GM12878 (cell line): ENCODE measurements around the gene TMEM63B. TPM values are rescaled to one million over a fixed set of nuclear protein-coding genes. Genes with fewer than 3 reads are reported as not detected.

Source experiments
- ATAC-seq: fragments of 200-7000 bp; cut with Tn5 transposase; 3 replicates; pipeline ENCODE4 v1.9.1; 2020; ENCODE audit warnings: mild to moderate bottlenecking, moderate library complexity
- BruUV-seq: library from RNA; stranded (reverse); fragments of 400-500 nt; replicated peaks from 2 replicates; lab custom pipeline; 2021; lab: Mats Ljungman, UMichigan
- CTCF ChIA-PET: fragments of 300-600 bp; sonication (Branson Sonifier 250); formaldehyde crosslinking; extraction: SDS; loops from one replicate; lab custom pipeline; 2021; ENCODE audit warnings: inconsistent platforms; lab: Yijun Ruan, JAX
- POLR2A ChIA-PET: fragments of 350-600 bp; formaldehyde crosslinking; extraction: SDS; loops from one replicate; lab custom pipeline; 2021; ENCODE audit warnings: inconsistent platforms; lab: Charles Lee
- RAD21 ChIA-PET: fragments of 300-600 bp; sonication (Branson Sonifier 250); formaldehyde crosslinking; loops from one replicate; lab custom pipeline; 2023; ENCODE audit warnings: antibody characterized with exemption; ENCODE audit not compliant: unreplicated experiment; lab: Charles Lee
- SMC1A ChIA-PET: fragments of 300-600 bp; sonication (Branson Sonifier 250); formaldehyde crosslinking; loops from one replicate; lab custom pipeline; 2023; ENCODE audit not compliant: unreplicated experiment, uncharacterized antibody; lab: Charles Lee
- DNase-seq: peaks from one replicate; pipeline ENCODE4 v3.0.0-alpha.2; 2011; ENCODE audit warnings: low read depth, low spot score
- FAIRE-seq: peaks from 3 replicates; lab custom pipeline; 2011; peaks lifted over from hg19 to GRCh38; lab: Jason Lieb, UNC
- H2AFZ ChIP-seq: 2 replicates; pipeline ENCODE4 v1.6.0; 2011; ENCODE audit warnings: low read depth, low read length, control low read depth; ENCODE audit not compliant: control insufficient read depth
- H3K27ac ChIP-seq: 2 replicates; pipeline ENCODE4 v1.5.1; 2011; ENCODE audit warnings: control low read depth; ENCODE audit not compliant: control insufficient read depth, insufficient read depth
- H3K27me3 ChIP-seq, 2 experiments: replicated peaks in 1 of 2; 2 replicates each; pipeline versions ENCODE4 v1.6.0 to v1.6.1; 2011; ENCODE audit warnings: low read length in 1 of 2; ENCODE audit not compliant: control insufficient read depth in 2 of 2, insufficient read depth in 2 of 2
- H3K36me3 ChIP-seq, 2 experiments: 2 replicates each; pipeline ENCODE4 v1.5.1; 2011; ENCODE audit warnings: low read length in 1 of 2; ENCODE audit not compliant: control insufficient read depth in 2 of 2, insufficient read depth in 2 of 2
- H3K4me1 ChIP-seq: 2 replicates; pipeline ENCODE4 v1.6.1; 2011; ENCODE audit warnings: mild to moderate bottlenecking, low read length, moderate library complexity, mixed read lengths; ENCODE audit not compliant: control insufficient read depth, insufficient read depth
- H3K4me2 ChIP-seq: 2 replicates; pipeline ENCODE4 v1.6.0; 2011; ENCODE audit warnings: control low read depth; ENCODE audit not compliant: control insufficient read depth, insufficient read depth
- H3K4me3 ChIP-seq: fragments of 200-600 bp; sonication (generic); 2 replicates; pipeline ENCODE4 v1.5.1; 2016
- H3K79me2 ChIP-seq: 2 replicates; pipeline ENCODE4 v1.6.0; 2011; ENCODE audit warnings: low read length; ENCODE audit not compliant: control insufficient read depth, insufficient read depth
- H3K9ac ChIP-seq: 2 replicates; pipeline ENCODE4 v1.8.0; 2011; ENCODE audit warnings: low read length, control low read depth, mixed read lengths; ENCODE audit not compliant: control insufficient read depth, insufficient read depth
- H3K9me3 ChIP-seq: replicated peaks from 3 replicates; pipeline ENCODE4 v1.5.1; 2011; ENCODE audit warnings: mild to moderate bottlenecking, low read length; ENCODE audit not compliant: control insufficient read depth, insufficient read depth
- H4K20me1 ChIP-seq: 2 replicates; pipeline ENCODE4 v1.6.0; 2011; ENCODE audit not compliant: control insufficient read depth, insufficient read depth
- BHLHE40 ChIP-seq, 2 experiments: fragments of 450-650 bp in 1 of 2; IDR thresholded peaks; 2 replicates each; pipeline ENCODE4 v1.6.1; 2011 to 2017; ENCODE audit warnings: low read depth in 2 of 2, borderline replicate concordance in 1 of 2, improper control_type of control experiment in 1 of 2, low read length in 1 of 2, mild to moderate bottlenecking in 1 of 2
- CBX5 ChIP-seq: sonication (generic); IDR thresholded peaks from 2 replicates; pipeline ENCODE4 v1.6.1; 2016; ENCODE audit warnings: low read depth, moderate library complexity, mild to moderate bottlenecking, inconsistent platforms
- CTCF ChIP-seq, 3 experiments: IDR thresholded peaks in 2 of 3; conservative IDR thresholded peaks in 1 of 3; 2 replicates each; pipeline ENCODE4 v1.5.1; 2011; ENCODE audit warnings: low read depth in 3 of 3, low read length in 3 of 3, mild to moderate bottlenecking in 3 of 3, control low read depth in 2 of 3, moderate library complexity in 2 of 3, inconsistent platforms in 1 of 3, mixed read lengths in 1 of 3; ENCODE audit not compliant: control insufficient read depth in 2 of 3, insufficient read depth in 1 of 3; ENCODE audit errors: extremely low read depth in 1 of 3
- POLR2AphosphoS2 ChIP-seq: IDR thresholded peaks from 2 replicates; pipeline ENCODE4 v1.6.1; 2011; ENCODE audit warnings: low read depth, mild to moderate bottlenecking, low read length, improper control_type of control experiment, moderate library complexity
- SPI1 ChIP-seq: IDR thresholded peaks from 2 replicates; pipeline ENCODE4 v1.6.1; 2011; ENCODE audit warnings: low read depth, mild to moderate bottlenecking, low read length, moderate library complexity, borderline replicate concordance; ENCODE audit not compliant: insufficient read depth
- ZSCAN29 ChIP-seq: fragments of 450-650 bp; IDR thresholded peaks from 2 replicates; pipeline ENCODE4 v1.6.1; 2017; ENCODE audit warnings: mild to moderate bottlenecking, moderate library complexity
- WGBS: methylation state at CpG from one replicate; pipeline ENCODE4 v1.1.6; 2016; ENCODE audit warnings: low lambda C conversion rate; ENCODE audit not compliant: insufficient replicate concordance, insufficient coverage; ENCODE audit errors: missing lambda C conversion rate; 5-methylcytosine and 5-hydroxymethylcytosine counted together
- in situ Hi-C: fragments of 300-500 bp; cut with MboI; formaldehyde crosslinking; loops from 9 replicates; pipeline ENCODE4 v1.14.3; 2018; ENCODE audit warnings: mixed read lengths
- intact Hi-C: fragments of 100-400 bp; cut with micrococcal nuclease; formaldehyde crosslinking; loops from one replicate; pipeline ENCODE4 v1.14.2; 2022; ENCODE audit not compliant: unreplicated experiment
- polyA plus RNA-seq, 11 experiments: library from polyadenylated mRNA; depleted of rRNA in 4 of 11; unstranded in 6 of 11; stranded (reverse) in 5 of 11; fragments of >200 nt; fragmentation: Nextera tagmentation in 4 of 11; fragmentation: Illumina TruSeq in 1 of 11; extraction: Ambion mirVana in 4 of 11; extraction: Trizol in 1 of 11; gene quantifications; 1 replicate in 1 of 11; 2 replicates in 10 of 11; pipeline versions ENCODE4 v1.2.1 to v1.2.3, GENCODE V29; 2011 to 2016; ENCODE audit warnings: inconsistent platforms in 2 of 11, missing spikeins in 2 of 11, low read depth in 1 of 11
- total RNA-seq, 4 experiments: library from RNA; depleted of rRNA in 3 of 4; stranded (reverse); fragments of >200 nt in 3 of 4; fragmentation: Illumina TruSeq in 1 of 4; extraction: Trizol in 1 of 4; gene quantifications; 2 replicates each; pipeline versions ENCODE4 v1.2.1 to v1.2.3, GENCODE V29; 2013 to 2021
- TF ChIP-seq, protein P1 (sequence below): IDR thresholded peaks from 2 replicates; pipeline ENCODE4 v1.6.1; 2011; ENCODE audit warnings: mild to moderate bottlenecking, low read depth, low read length, moderate library complexity; ENCODE audit not compliant: insufficient replicate concordance
- TF ChIP-seq, protein P2 (sequence below): fragments of 450-650 bp; IDR thresholded peaks from 2 replicates; pipeline ENCODE4 v1.6.1; 2016; ENCODE audit warnings: mild to moderate bottlenecking
- TF ChIP-seq, protein P3 (sequence below): IDR thresholded peaks from 2 replicates; pipeline ENCODE4 v1.6.1; 2011; ENCODE audit warnings: borderline replicate concordance, low read depth, mild to moderate bottlenecking, moderate library complexity, low read length; ENCODE audit not compliant: insufficient read depth, poor library complexity, severe bottlenecking

Gene TMEM63B
- total and polyA plus RNA-seq, 10 of the 15 experiments (the other 5 are each of a cell fraction or from before 2014, with no cell fraction given) = 0.09 to 15.0 (median 7.1) TPM; not detected in 1

DNA sequence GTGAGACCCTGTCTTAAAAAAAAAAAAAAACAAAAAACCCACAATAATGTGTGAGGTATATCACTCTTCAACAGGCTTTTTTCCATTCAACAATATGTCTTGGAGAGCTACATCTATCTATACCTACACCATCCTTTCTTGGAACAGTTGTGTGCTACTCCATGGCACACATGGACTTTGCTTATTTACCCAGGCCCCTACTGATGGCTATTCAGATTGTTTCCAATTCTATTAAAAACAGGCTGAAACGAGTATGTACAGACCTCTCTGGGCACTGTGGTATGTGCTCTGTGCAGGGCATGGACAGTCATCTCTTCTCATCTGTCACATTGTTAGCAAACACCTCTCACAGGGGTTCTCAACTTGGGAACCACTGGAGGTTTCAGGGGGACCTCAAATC lies 28.2 kb upstream of the TMEM63B start:
- BruUV-seq = no TSS peak
- in situ Hi-C loops = no loop called here

DNA sequence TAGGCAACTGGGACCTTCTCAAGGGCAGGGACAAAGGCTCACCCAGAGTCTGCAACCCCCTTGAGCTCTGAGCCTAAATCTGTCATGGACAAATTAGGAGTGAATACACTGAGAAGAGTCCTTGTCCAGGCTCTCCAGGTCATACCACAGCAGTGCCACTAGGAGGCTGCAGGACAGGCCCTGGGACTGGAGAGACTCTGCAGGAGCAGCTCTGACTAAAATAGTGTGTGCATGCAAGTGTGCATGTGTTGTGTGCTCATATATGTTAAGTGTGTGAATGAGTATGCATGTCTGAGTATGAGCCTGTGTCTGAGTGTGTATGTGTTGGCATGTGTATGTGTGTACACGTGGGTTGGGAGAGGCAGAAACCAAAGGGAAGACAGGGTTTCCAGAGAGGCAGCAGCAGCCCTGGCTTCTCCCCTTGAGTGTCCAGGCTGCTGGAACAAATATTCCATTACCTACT lies 27.2 kb upstream of the TMEM63B start:
- intact Hi-C loops (no loop called here), in situ Hi-C loops (loop anchor here (10.0 kb wide), 2 partner anchors 55 to 135 kb away; partner anchors contain the start of gene CAPN11)
- no TSS peak for BruUV-seq
- RAD21 ChIA-PET = no interaction called here
- Histone ChIP-seq H3K4me1 (no peaks in the 10 kb centered on the region), H3K27ac (no peak overlapping the region), H3K27me3 (no peaks in the 10 kb centered on the region), H3K4me2 (no peak overlapping the region), H3K9ac (no peak overlapping the region), H3K4me3 (no peak overlapping the region), H2AFZ (no peak overlapping the region), H3K36me3 (peaks cover 11 to 17% of the 10 kb centered on the region in 2 experiments; a peak in 3 of 4 replicates), H4K20me1 (no peaks in the 10 kb centered on the region), H3K9me3 (no peaks in the 10 kb centered on the region), H3K79me2 (no peaks in the 10 kb centered on the region)
- FAIRE-seq = no peak
- CTCF ChIA-PET = interaction anchor here (0.6 to 6.5 kb wide), 10 partner anchors 11 to 239 kb away, joined by 3 to 85 read pairs (median 4); no protein-coding TSS in a partner anchor
- POLR2A ChIA-PET = interaction anchor here (1.1 kb wide), 2 partner anchors 18 to 121 kb away, joined by 3 to 4 read pairs; no protein-coding TSS in a partner anchor
- DNase-seq = no peak
- peak; percentile 80 for ATAC-seq
- SMC1A ChIA-PET = interaction anchor here (0.8 to 1.3 kb wide), 2 partner anchors 18 to 33 kb away, joined by 3 read pairs; no protein-coding TSS in a partner anchor
- 50% methylated on average over 1 of the region's 1 CpG for WGBS
- TF ChIP-seq, protein P1, sequence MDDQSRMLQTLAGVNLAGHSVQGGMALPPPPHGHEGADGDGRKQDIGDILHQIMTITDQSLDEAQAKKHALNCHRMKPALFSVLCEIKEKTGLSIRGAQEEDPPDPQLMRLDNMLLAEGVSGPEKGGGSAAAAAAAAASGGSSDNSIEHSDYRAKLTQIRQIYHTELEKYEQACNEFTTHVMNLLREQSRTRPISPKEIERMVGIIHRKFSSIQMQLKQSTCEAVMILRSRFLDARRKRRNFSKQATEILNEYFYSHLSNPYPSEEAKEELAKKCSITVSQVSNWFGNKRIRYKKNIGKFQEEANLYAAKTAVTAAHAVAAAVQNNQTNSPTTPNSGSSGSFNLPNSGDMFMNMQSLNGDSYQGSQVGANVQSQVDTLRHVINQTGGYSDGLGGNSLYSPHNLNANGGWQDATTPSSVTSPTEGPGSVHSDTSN = no peak
- TF ChIP-seq, protein P2, sequence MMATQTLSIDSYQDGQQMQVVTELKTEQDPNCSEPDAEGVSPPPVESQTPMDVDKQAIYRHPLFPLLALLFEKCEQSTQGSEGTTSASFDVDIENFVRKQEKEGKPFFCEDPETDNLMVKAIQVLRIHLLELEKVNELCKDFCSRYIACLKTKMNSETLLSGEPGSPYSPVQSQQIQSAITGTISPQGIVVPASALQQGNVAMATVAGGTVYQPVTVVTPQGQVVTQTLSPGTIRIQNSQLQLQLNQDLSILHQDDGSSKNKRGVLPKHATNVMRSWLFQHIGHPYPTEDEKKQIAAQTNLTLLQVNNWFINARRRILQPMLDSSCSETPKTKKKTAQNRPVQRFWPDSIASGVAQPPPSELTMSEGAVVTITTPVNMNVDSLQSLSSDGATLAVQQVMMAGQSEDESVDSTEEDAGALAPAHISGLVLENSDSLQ = no peak
- TF ChIP-seq SPI1 (no peak), ZSCAN29 (no peak), CTCF (IDR thresholded peaks at IDR 0.05 in 2 of 3, conservative IDR thresholded peaks at IDR 0.05 in 1 of 3; ENCODE audit: control insufficient read depth in 2 of 3, extremely low read depth in 1 of 3, insufficient read depth in 1 of 3, low read depth in 3 of 3, low read length in 3 of 3) (peak; percentile 49 to 69 (median 58)), CBX5 (no peak)
- TF ChIP-seq, protein P3, sequence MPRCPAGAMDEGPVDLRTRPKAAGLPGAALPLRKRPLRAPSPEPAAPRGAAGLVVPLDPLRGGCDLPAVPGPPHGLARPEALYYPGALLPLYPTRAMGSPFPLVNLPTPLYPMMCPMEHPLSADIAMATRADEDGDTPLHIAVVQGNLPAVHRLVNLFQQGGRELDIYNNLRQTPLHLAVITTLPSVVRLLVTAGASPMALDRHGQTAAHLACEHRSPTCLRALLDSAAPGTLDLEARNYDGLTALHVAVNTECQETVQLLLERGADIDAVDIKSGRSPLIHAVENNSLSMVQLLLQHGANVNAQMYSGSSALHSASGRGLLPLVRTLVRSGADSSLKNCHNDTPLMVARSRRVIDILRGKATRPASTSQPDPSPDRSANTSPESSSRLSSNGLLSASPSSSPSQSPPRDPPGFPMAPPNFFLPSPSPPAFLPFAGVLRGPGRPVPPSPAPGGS = peak; percentile 68

More for the DNA sequence above, 28.2 kb upstream of the TMEM63B start:
- Histone ChIP-seq H2AFZ (no peak overlapping the region), H4K20me1 (no peaks in the 10 kb centered on the region), H3K27me3 (no peaks in the 10 kb centered on the region), H3K27ac (no peak overlapping the region), H3K4me2 (no peak overlapping the region), H3K9ac (no peak overlapping the region), H3K9me3 (no peaks in the 10 kb centered on the region), H3K79me2 (no peaks in the 10 kb centered on the region), H3K36me3 (peaks cover 7 to 9% of the 10 kb centered on the region in 2 experiments; a peak in 3 of 4 replicates), H3K4me1 (no peaks in the 10 kb centered on the region), H3K4me3 (no peak overlapping the region)
- no peak for DNase-seq
- ChIA-PET SMC1A (interaction anchor here (1.3 to 3.4 kb wide), 2 partner anchors 34 to 52 kb away, joined by 3 to 17 read pairs; no protein-coding TSS in a partner anchor), POLR2A (interaction anchor here (0.6 kb wide), 1 partner anchor 8 kb away, joined by 4 read pairs; no protein-coding TSS in a partner anchor), CTCF (interaction anchor here (0.6 to 6.5 kb wide), 16 partner anchors 12 to 358 kb away, joined by 3 to 85 read pairs (median 4); no protein-coding TSS in a partner anchor), RAD21 (interaction anchor here (0.7 kb wide), 1 partner anchor 126 kb away, joined by 3 read pairs; no protein-coding TSS in a partner anchor)
- intact Hi-C loops = no loop called here
- FAIRE-seq = no peak
- 0% methylated on average over 1 of the region's 1 CpG for WGBS
- ATAC-seq = no peak
- TF ChIP-seq BHLHE40 (IDR thresholded peaks at IDR 0.05; ENCODE audit: borderline replicate concordance in 1 of 2, low read depth in 2 of 2, low read length in 1 of 2) (no peak), POLR2AphosphoS2 (no peak)
